Effector memory CD4-positive, alpha-beta T cell (primary cell): ENCODE results near the gene ZNF423.

Experiments used
- DNase-seq, 3 donors: peaks; one replicate each; pipeline ENCODE4 v3.0.0-alpha.2; 2020
- H3K27ac ChIP-seq: 2 replicates; pipeline ENCODE4 v1.7.0; 2013; ENCODE audit warnings: mild to moderate bottlenecking, low read length, moderate library complexity; ENCODE audit not compliant: insufficient read depth, poor library complexity, severe bottlenecking
- H3K27me3 ChIP-seq: replicated peaks from 2 replicates; pipeline ENCODE4 v1.7.0; 2013; ENCODE audit warnings: mild to moderate bottlenecking, low read length; ENCODE audit not compliant: insufficient read depth, control insufficient read depth, poor library complexity, severe bottlenecking
- H3K36me3 ChIP-seq: 2 replicates; pipeline ENCODE4 v1.7.0; 2013; ENCODE audit warnings: mild to moderate bottlenecking, low read length, moderate library complexity; ENCODE audit not compliant: control insufficient read depth, insufficient read depth
- H3K4me1 ChIP-seq: 2 replicates; pipeline ENCODE4 v1.7.0; 2013; ENCODE audit warnings: low read length, mild to moderate bottlenecking; ENCODE audit not compliant: control insufficient read depth, insufficient read depth, poor library complexity, severe bottlenecking
- H3K4me3 ChIP-seq: 2 replicates; pipeline ENCODE4 v1.7.0; 2013; ENCODE audit warnings: low read length, low read depth, mild to moderate bottlenecking; ENCODE audit not compliant: insufficient read depth, poor library complexity, severe bottlenecking
- H3K9me3 ChIP-seq: 2 replicates; pipeline ENCODE4 v1.7.0; 2013; ENCODE audit warnings: mild to moderate bottlenecking, low read length, moderate library complexity; ENCODE audit not compliant: control insufficient read depth

The ZNF423 gene

GRCh38 chr16:49527611-49528010 lies 328.3 kb downstream of the ZNF423 start:
- no peaks in the 10 kb centered on the region for H3K27me3 ChIP-seq
- DNase-seq, result no peak
- peaks cover 6% of the 10 kb centered on the region for H3K4me1 ChIP-seq
- no peaks in the 10 kb centered on the region for H3K9me3 ChIP-seq
- no peaks in the 10 kb centered on the region for H3K36me3 ChIP-seq
- H3K4me3 ChIP-seq, result peak overlapping the region; percentile 3
- H3K27ac ChIP-seq, result no peak overlapping the region

GRCh38 chr16:49526860-49527365 lies 329.0 kb downstream of the ZNF423 start:
- Histone ChIP-seq H3K27me3 (no peaks in the 10 kb centered on the region), H3K9me3 (no peaks in the 10 kb centered on the region), H3K4me1 (peaks cover 6% of the 10 kb centered on the region), H3K27ac (no peak overlapping the region), H3K36me3 (no peaks in the 10 kb centered on the region), H3K4me3 (no peak overlapping the region)
- no peak for DNase-seq

GRCh38 chr16:49524947-49525315 lies 331.0 kb downstream of the ZNF423 start:
- Histone ChIP-seq H3K27me3 (no peaks in the 10 kb centered on the region), H3K9me3 (no peaks in the 10 kb centered on the region), H3K27ac (no peak overlapping the region), H3K4me1 (peaks cover 6% of the 10 kb centered on the region), H3K4me3 (no peak overlapping the region), H3K36me3 (no peaks in the 10 kb centered on the region)
- DNase-seq, result no peak

GRCh38 chr16:49524216-49524946 lies 331.5 kb downstream of the ZNF423 start:
- Histone ChIP-seq H3K27ac (no peak overlapping the region), H3K4me3 (no peak overlapping the region)
- DNase-seq, result no peak

GRCh38 chr16:49523435-49524159 lies 332.3 kb downstream of the ZNF423 start:
- Histone ChIP-seq H3K4me3 (no peak overlapping the region), H3K36me3 (no peaks in the 10 kb centered on the region), H3K9me3 (no peaks in the 10 kb centered on the region), H3K4me1 (peaks cover 5% of the 10 kb centered on the region), H3K27me3 (no peaks in the 10 kb centered on the region), H3K27ac (no peak overlapping the region)
- DNase-seq, result no peak

More at GRCh38 chr16:49524216-49524946, 331.5 kb downstream of the ZNF423 start:
- Histone ChIP-seq H3K27me3 (no peaks in the 10 kb centered on the region), H3K4me1 (peaks cover 6% of the 10 kb centered on the region), H3K9me3 (no peaks in the 10 kb centered on the region), H3K36me3 (no peaks in the 10 kb centered on the region)

- Histone ChIP-seq H3K9me3 (no peaks in the 10 kb centered on the region), H3K27ac (no peak overlapping the region), H3K36me3 (no peaks in the 10 kb centered on the region), H3K27me3 (no peaks in the 10 kb centered on the region), H3K4me1 (no peaks in the 10 kb centered on the region), H3K4me3 (no peak overlapping the region)
- DNase-seq, result no peak
Observed at GRCh38 chr16:49521734-49522325, 334.1 kb downstream of the ZNF423 start.

- no peak overlapping the region for H3K4me3 ChIP-seq
- no peaks in the 10 kb centered on the region for H3K9me3 ChIP-seq
- no peaks in the 10 kb centered on the region for H3K4me1 ChIP-seq
- no peaks in the 10 kb centered on the region for H3K36me3 ChIP-seq
- no peak for DNase-seq
- H3K27ac ChIP-seq, result no peak overlapping the region
- H3K27me3 ChIP-seq, result no peaks in the 10 kb centered on the region
Observed at GRCh38 chr16:49520492-49521038, 335.3 kb downstream of the ZNF423 start.

- Histone ChIP-seq H3K36me3 (no peaks in the 10 kb centered on the region), H3K27me3 (no peaks in the 10 kb centered on the region), H3K27ac (no peak overlapping the region), H3K4me3 (no peak overlapping the region), H3K4me1 (no peaks in the 10 kb centered on the region), H3K9me3 (no peaks in the 10 kb centered on the region)
- DNase-seq, result no peak
Observed at GRCh38 chr16:49519741-49520140, 336.2 kb downstream of the ZNF423 start.

GRCh38 chr16:49519008-49519656 lies 336.8 kb downstream of the ZNF423 start:
- Histone ChIP-seq H3K27ac (no peak overlapping the region), H3K36me3 (no peaks in the 10 kb centered on the region), H3K4me3 (no peak overlapping the region), H3K9me3 (no peaks in the 10 kb centered on the region), H3K4me1 (no peaks in the 10 kb centered on the region), H3K27me3 (no peaks in the 10 kb centered on the region)
- no peak for DNase-seq
